GM21367 (cell line): Measurements from ENCODE around the gene CPNE1.
"Not testable (repeated sequence)": the region's sequence is repeated elsewhere in the genome, so short reads cannot be mapped to it uniquely, and the experiment has no call there.

ENCODE experiments used
- ATAC-seq: cut with Tn5 transposase; IDR thresholded peaks from one replicate; pipeline ENCODE4 v1.9.1; 2021; ENCODE audit not compliant: unreplicated experiment

The CPNE1 gene

DNA sequence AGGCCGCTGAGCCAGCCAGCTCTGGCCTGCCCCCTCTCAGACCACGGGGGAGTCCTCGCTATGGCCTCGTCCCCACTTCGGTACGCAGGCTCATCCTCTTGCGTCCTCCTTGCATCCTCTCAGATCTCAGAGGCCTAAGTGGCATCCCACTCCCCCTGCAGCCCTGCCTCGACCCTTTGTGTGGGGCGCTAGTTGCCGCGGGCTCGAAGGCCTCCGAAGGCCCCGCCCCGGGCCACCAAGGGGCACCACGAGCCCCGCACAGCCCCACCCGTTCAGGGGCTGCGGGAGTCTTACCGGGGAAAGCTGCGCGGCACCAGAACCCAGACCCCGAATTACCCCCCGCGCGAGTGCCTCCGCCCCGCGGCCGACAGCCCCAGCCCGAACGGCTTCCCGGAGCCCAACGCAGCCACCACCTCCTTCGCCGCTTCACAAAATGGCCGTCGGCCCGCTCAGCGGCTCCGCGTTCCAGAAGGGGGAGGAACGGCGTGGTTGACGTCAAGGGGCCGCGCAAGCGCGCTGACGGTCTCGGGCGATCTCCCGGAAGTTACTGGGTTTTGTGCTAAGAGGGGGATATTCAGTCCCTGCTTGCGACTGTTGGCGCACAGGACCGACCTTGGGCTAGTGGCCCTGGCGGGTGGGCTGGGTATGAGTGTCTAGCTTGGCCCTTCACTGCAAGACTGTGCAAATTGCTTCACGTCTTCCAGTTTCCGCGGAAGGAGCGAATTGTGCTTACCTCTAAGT, at the start of gene CPNE1, which contains the start of gene RBM12:
Gene CPNE1, minus strand, starts transcription at position 435 of the 741 bp plus-strand sequence. CDS start 31,977 bp downstream, outside the sequence.
Gene RBM12, minus strand, starts transcription at position 435 of the 741 bp plus-strand sequence. CDS start 9,578 bp downstream, outside the sequence.
- ATAC-seq = peak; percentile 65

DNA sequence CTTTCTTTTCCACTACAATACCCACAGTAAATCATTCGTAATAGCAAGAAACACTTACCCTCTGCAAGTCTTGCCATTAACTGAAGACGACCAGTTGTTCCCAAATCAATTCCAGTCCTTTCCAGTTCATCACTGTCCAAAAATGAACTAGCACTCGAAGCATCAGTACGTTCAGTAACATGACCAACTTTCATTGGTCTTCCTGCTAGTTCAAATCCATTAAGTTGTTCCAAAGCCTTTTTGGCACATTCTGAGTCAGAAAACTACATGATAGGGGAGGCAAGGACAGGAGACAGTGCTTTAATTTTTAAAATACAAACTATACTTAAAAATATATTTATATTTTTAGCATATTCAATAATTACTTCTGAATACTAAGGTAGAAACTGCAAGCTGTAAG, 49.4 kb upstream of the CPNE1 start:
- no peak for ATAC-seq

DNA sequence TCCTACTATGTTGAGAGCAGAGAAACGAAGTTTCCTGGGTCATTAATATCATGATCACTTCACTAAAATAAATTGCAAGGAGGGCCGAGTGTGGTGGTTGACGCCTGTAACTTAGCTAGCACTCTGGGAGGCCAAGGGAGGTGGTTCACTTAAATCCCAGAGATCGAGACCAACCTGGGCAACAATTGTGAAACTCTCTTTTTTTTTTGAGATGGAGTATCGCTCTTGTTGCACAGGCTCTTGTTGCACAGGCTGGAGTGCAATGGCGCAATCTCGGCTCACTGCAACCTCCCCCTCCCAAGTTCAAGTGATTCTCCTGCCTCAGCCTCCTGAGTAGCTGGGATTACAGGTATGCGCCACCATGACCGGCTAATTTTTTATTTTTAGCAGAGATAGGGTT, 48.4 kb upstream of the CPNE1 start:
- not testable (repeated sequence) for ATAC-seq

DNA sequence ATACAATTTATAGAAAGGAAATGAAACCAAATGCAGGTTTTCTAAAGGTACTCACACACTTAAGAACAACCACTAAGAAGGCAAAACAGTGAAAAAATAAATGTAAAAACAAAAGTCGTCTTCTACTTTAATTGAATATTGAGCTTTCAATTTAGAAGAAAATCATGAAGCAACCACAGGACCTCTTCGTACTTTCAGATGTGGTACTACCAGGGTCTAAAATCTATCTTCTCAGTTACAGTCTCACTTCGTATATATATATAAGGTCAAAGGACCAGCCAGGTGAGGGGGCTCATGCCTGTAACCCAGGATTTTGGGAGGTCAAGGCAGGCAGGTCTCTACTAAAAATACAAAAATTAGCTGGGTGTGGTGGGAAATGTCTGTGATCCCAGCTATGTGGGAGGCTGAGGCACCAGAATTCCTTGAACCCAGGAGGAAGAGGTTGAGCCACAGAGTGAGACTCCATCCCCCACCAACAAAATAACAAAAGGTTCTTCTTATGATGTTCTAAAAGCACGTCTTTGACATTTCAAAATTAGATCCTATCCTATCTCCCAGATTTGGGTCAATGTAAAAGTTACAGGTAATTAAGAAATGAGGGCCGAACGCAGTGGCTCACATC, 47.0 kb upstream of the CPNE1 start:
- ATAC-seq = no peak

DNA sequence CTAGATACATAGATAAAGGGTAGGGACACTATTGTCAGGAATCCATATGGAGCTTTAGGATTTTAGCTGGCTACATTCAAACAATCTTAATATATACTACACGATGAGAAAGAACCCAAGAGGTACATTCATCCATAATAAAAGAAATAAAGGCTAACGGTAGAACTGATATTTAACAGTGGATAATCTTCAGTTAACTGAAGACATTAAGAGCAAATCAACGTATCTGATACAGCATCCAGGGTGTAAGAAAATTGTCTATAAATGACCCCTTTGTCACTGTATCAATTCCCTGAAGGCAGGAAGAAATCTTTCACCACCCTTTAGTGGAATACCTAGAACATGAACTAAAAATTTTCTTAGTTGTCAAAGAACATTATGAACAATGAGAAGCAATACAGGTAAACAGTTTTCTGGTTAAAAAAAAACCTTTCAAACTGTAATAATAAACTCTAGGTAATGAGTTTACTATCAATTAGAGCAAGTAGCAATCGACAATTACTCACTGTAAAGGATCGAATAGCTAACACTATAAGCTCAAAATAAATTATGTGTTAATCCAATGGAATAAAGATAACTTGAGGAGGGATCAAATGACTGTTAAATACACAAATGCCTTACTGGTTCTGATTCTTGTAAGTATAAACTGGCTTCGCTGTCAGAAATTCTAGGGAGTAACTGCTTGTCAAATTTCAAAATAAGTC, 46.3 kb upstream of the CPNE1 start:
- ATAC-seq = no peak

DNA sequence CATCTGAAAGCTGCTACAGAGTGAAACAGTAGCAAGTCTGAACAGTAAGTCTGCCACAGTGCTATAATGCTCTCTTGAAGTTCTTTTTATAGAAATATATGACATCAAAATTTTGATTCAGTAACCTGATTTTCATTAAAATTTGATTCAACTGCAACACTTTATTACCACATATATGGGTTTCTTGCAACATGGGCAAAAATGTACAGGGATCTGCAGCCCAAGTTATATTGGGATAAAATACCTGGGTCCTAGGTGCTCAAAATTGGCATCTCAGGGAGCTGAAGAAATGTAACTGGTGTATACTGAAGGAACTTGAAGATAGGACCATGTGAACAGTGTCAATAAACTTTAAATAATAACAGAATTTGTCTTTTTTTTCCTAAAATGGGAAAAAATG, 45.3 kb upstream of the CPNE1 start:
- ATAC-seq = no peak

DNA sequence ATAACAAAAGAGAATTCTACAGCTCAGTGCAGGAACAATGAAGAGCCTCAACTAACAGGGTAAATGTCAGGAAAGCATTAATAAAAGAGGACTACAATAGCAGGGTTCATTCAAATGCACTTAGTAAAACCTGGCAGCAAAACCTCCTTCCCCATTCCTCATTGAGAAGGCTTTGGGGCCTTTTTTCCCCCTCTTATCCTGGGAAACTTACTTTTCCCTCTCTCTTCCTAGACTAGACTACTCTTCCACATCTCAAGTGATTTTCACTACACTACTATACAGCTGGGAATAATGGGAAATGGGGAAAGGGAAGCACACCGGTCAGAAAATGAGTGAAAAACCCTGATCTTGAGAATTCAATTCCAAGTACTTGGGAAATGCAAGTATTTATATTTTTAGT, 44.6 kb upstream of the CPNE1 start:
- no peak for ATAC-seq

DNA sequence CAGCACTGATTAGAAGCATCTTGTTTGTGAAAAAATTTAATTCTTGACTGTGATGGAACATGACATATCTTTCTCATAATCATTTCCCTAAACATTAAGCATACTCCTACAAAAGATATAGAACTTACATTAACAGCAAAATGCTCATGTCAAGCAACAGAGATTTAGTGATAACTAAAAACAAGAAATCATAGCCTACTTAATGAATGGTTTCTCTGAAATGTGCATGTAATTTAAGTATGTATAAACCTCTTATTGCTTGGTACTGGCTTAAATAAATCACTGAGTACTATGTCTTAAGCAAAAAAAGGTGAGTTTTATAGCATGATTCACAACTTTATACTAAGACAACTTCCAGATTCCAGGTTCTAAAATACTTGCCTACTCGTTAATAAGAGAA, 43.8 kb upstream of the CPNE1 start:
- no peak for ATAC-seq

DNA sequence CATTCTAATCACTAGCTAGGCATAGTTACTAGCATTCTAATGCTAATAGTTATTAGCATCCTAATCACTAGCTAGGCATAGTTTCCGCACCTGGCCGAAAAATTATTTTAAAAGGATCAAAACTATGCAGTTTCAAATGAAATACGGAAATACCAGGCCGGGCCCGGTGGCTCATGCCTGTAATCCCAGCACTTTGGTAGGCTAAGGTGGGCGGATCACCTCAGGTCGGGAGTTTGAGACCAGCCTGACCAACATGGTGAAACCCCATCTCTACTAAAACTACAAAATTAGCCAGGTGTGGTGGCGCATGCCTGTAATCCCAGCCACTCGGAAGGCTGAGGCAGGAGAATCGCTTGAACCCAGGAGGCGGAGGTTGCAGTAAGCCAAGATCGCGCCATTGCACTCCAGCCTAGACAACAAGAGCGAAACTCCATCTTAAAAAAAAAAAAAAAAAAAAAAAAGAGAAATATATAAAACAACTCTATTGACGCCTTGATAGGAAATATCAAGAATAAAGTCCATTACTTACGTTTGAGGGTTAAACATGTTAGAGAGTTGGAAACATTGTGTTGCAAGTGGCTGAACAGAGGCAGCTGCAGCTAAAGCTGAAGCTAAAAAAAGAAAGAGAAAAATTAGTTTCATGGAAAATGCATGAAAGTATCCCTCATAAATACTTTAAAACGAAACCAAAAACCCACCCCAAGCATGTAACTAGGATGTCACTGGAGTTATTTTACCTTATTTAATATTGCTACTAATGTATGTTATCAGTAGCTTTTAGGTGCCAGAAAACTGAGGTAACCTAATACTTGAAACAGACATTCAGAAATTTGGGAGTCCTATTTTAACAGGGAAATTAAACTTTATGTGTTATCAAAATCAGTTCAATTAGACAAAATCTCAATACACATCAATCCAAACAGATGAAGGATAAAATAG, 42.2 kb upstream of the CPNE1 start:
- ATAC-seq = not testable (repeated sequence)

DNA sequence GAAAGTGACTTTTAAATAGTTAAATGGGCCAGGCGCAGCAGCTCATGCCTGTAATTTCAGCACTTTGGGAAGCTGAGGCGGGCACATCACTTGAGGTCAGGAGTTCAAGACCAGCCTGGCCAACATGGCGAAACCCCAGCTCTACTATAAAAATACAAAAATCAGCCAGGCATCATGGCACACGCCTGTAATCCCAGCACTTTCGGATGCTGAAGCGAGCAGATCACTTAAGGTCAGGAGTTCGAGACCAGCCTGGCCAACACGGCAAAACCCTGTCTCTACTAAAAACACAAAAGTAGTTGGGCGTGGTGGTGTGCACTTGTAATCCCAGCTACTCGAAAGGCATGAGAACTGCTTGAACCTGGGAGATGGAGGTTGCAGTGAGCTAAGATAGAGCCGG, 41.2 kb upstream of the CPNE1 start:
- not testable (repeated sequence) for ATAC-seq

DNA sequence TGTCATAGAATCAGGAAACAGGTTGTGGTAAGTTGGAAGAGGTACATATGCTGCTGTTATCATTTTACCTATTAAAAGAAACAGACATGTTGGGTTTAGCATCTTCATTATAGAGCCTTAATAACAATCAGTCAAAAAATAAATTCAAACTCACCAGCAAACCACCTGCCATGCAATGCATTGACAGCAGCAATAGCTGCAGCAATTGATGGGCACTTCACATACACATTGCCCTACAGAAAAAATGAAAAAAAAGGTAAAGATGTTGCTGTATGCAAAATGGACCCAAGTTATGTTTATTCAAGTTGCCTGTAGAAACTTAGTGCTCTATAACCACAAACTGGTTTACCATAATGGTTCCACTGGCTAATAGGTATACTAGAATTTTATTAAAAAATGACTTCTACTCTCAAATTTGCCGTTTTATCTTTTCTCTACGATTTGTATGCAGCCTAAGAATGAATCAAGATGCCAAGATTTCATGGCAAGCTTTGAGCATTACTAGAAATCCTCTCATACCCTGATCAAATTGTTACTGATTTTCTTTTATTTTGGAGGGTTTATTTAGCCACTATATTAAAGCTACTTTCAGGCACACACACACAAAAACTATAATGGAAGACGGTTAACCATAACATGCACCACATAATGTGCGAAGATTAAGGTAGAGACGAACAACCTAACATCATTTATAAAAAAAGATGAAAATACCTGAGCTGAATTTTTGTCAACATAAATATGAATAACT, 40.0 kb upstream of the CPNE1 start:
- ATAC-seq = no peak

DNA sequence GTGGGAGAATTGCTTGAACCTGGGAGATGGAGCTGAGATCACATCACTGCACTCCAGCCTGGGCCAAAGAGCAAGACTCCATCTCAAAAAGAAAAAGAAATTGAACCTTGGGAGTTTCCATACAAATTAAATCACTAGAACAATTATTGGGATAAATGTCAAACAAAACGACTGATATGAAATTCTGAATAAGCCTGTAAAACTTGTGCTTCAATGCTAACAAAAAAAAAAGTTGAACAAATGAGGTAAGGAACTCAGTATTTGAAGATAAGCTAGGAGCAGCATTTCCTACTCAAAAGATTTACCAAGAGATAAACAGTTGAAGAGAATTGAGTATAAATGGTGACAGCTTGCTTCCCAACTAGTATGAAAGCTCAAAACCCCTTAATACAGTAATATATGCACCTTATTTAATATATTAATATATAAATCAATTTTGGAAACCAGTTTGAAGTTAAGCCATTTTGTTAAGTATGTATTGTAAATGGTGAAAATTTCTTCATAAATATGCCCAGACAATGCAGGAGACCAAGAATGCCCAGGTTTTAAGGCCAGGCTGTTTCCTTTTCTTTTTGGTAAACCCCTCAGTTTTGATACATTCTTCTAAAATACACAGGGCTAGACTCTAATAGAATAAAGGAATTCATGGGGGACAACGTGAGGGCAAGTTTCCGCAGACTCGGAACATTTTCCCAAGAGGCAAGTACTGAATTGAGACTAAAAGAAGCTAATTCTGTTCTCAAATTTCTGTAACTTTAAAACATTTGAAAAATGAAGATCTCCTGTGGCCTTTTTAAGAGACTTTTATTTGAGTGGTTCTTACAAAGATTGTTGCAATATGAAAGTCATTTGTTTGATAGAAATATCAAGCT, 38.4 kb upstream of the CPNE1 start:
- ATAC-seq = no peak

DNA sequence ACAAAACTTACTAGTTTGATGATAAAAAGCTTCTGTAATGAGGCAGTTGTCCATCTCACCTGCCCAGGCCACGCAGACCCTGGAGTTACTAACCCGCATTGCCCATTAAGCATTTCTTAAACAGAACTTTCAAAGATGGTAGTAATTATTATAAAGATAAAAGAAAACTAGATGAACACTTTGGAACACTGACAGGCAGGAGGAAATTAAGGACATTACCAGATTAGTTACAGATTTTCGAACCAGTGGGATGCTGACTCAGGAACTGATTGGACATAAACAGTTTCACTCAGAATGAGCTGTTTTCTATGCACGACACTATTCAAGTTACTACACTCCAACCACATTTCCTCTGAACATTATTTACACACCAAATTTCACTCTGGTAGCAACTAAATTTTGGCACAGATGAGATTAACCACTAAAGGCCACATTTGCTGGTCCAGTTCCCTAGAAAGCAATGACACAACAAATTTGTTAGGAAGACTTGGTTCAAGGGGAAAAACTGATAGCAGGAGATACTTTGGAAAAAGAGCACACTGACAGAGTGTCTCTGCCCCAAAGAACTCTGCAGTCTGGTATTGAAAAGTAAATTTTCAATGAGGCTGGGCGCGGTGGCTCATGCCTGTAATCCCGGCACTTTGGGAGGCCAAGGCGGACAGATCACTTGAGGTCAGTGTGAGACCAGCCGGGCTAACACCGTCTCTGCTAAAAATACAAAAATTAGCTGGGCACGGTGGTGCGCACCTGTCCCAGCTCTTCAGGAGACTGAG, 37.5 kb upstream of the CPNE1 start:
- ATAC-seq = no peak

DNA sequence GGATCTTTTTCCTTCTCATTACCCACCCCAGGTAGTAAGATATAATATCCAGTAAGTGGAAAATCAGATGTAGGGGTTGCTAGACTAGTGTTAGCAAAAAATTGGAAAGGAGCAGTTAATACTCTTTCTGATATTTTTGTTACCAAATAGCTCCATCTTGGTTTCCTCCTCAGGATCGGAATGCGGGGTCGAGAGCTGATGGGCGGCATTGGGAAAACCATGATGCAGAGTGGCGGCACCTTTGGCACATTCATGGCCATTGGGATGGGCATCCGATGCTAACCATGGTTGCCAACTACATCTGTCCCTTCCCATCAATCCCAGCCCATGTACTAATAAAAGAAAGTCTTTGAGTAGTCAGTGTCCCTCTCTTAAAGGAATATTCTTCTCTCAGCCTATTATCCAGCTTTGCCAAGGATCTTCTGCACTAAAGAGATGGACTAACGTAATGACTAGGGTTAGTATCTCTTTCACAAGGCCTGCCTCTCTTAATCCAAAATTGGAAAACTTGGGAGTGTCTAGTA, 36.0 kb upstream of the CPNE1 start:
- no peak for ATAC-seq

DNA sequence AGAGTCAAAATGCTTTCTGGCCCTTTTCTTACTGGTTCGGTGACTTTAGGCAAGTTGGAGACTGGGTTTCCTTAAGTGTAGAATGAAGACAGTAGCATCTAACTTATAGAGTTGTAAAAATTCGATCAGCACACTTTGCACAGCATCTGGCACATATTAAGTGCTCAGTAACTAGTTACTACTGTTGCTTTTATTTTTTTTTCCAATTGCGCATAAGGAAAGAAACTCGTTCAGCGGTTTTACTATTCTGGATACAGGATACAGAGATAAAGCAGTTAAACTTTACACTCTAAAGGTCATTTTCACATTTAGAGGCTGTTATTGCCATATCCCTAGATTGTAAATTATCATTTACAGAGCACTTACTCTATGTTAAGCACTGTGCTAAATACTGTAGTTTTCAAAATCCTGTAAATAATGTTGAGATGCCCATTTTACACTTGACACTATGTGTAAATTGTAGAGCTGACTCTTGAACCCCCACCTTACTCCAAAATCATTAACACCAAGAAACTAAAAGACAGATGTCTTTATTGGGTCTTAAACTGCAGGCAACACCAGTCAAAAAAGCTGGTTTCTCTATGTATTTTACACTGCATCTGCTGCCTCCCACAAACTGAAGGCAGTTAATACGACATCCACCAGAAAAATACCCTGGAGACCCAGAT, 35.4 kb upstream of the CPNE1 start:
- no peak for ATAC-seq

DNA sequence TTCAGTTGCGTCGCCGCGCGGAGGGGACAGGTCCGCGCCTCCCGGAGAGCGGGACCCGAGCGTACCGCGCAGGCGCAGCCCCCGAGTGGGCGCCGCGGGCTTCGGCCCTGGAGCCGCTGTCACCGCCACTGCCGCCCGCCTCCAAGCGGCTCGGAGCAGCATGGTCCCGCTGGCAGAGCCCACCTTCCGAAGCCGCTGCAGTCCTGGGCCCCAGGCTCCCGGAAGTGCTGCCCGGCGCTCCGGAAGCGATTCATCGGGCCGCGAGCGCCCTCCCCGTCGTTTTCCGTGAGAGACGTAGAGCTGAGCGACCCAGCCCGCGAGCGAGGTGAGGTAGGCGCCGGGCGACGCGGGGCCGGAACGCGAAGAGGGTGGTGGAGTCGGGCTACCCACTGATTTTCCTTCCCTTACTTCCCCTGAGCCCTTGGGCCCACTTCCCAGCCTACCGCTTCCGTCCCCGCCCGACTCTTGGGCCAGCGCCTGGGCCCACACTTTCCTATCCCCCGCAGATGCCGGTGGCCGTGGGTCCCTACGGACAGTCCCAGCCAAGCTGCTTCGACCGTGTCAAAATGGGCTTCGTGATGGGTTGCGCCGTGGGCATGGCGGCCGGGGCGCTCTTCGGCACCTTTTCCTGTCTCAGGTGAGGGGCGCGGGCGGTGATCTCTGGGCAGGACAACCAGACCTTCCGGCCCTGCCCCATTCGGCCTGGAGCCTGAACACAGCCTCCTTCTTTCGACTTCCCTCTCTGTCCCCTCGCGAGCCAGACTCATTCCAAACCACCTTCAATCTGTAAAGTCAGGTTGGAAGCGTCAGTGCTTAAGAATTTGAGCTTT, 34.6 kb upstream of the CPNE1 start, which contains the start of the genes NFS1 and ROMO1:
Gene NFS1, minus strand, starts transcription at position 226 of the 830 bp plus-strand sequence. Its CDS starts 64 bp downstream, at position 162.
Gene ROMO1, plus strand, starts transcription at position 279 of the 830 bp plus-strand sequence. Its CDS starts 228 bp downstream, at position 507.
- peak; percentile 62 for ATAC-seq
